OCI-LY1 (cell line): ENCODE measurements around the gene RPS14.

Experiments
- H2AFZ ChIP-seq: fragments of 200-600 bp; sonication (generic), shearing (Covaris generic); 2 replicates; pipeline ENCODE4 v1.6.0; 2014; ENCODE audit warnings: antibody characterized with exemption, mild to moderate bottlenecking, low read length
- H3F3A ChIP-seq: fragments of 200-600 bp; sonication (generic), shearing (Covaris generic); 2 replicates; pipeline ENCODE4 v1.6.0; 2014; ENCODE audit warnings: mild to moderate bottlenecking, antibody characterized with exemption, low read length, moderate library complexity; ENCODE audit not compliant: insufficient read depth
- H3K27ac ChIP-seq: fragments of 200-600 bp; sonication (generic); 2 replicates; pipeline ENCODE4 v1.5.1; 2014; ENCODE audit warnings: low read length, mixed run types, mild to moderate bottlenecking, low read depth; ENCODE audit not compliant: poor library complexity, severe bottlenecking
- H3K27me3 ChIP-seq: fragments of 200-600 bp; sonication (generic); 2 replicates; pipeline ENCODE4 v1.6.0; 2014; ENCODE audit warnings: antibody characterized with exemption, mild to moderate bottlenecking, low read length, moderate library complexity; ENCODE audit not compliant: insufficient read depth
- H3K36me3 ChIP-seq: fragments of 200-600 bp; sonication (generic); 2 replicates; pipeline ENCODE4 v1.6.1; 2014; ENCODE audit warnings: mild to moderate bottlenecking, antibody characterized with exemption, low read length, moderate library complexity, mixed read lengths; ENCODE audit not compliant: insufficient read depth
- H3K4me1 ChIP-seq: fragments of 200-600 bp; sonication (generic); 2 replicates; pipeline ENCODE4 v1.5.1; 2014; ENCODE audit warnings: mild to moderate bottlenecking, low read length, moderate library complexity; ENCODE audit not compliant: insufficient read depth, severe bottlenecking
- H3K4me2 ChIP-seq: fragments of 200-600 bp; sonication (generic), shearing (Covaris generic); 2 replicates; pipeline ENCODE4 v1.6.1; 2014; ENCODE audit warnings: low read length
- H3K4me3 ChIP-seq: fragments of 200-600 bp; sonication (generic); 2 replicates; pipeline ENCODE4 v1.5.1; 2014; ENCODE audit warnings: low read length, low read depth, mild to moderate bottlenecking, mixed read lengths; ENCODE audit not compliant: poor library complexity, severe bottlenecking
- H3K79me2 ChIP-seq: fragments of 200-600 bp; shearing (Covaris generic); 2 replicates; pipeline ENCODE4 v1.6.1; 2016; ENCODE audit warnings: mixed run types, low read length, mixed read lengths; ENCODE audit not compliant: insufficient read depth
- H3K9ac ChIP-seq: fragments of 200-600 bp; sonication (generic), shearing (Covaris generic); 2 replicates; pipeline ENCODE4 v1.6.1; 2014; ENCODE audit warnings: mild to moderate bottlenecking, low read length, mixed read lengths
- H3K9me2 ChIP-seq: fragments of 200-600 bp; sonication (generic), shearing (Covaris generic); 2 replicates; pipeline ENCODE4 v1.6.1; 2014; ENCODE audit warnings: low read depth, mild to moderate bottlenecking, low read length, mixed read lengths
- H3K9me3 ChIP-seq: fragments of 200-600 bp; shearing (Covaris generic); 2 replicates; pipeline ENCODE4 v1.6.1; 2014; ENCODE audit warnings: low read length, mixed read lengths
- H4K20me1 ChIP-seq: fragments of 200-600 bp; sonication (generic), shearing (Covaris generic); 2 replicates; pipeline ENCODE4 v1.6.0; 2016; ENCODE audit warnings: mild to moderate bottlenecking, low read length; ENCODE audit not compliant: insufficient read depth
- EZH2 ChIP-seq: fragments of 200-600 bp; sonication (generic), shearing (Covaris generic); IDR thresholded peaks from 2 replicates; pipeline ENCODE4 v1.8.0; 2017; ENCODE audit warnings: borderline replicate concordance, mixed run types, mild to moderate bottlenecking, antibody characterized with exemption, low read length, moderate library complexity, mixed read lengths
- TF ChIP-seq, protein P1 (sequence below): fragments of 200-600 bp; sonication (generic), shearing (Covaris generic); IDR thresholded peaks from 2 replicates; pipeline ENCODE4 v1.5.1; 2017; ENCODE audit warnings: mild to moderate bottlenecking, antibody characterized with exemption, low read length, moderate library complexity, mixed read lengths

The RPS14 gene

DNA sequence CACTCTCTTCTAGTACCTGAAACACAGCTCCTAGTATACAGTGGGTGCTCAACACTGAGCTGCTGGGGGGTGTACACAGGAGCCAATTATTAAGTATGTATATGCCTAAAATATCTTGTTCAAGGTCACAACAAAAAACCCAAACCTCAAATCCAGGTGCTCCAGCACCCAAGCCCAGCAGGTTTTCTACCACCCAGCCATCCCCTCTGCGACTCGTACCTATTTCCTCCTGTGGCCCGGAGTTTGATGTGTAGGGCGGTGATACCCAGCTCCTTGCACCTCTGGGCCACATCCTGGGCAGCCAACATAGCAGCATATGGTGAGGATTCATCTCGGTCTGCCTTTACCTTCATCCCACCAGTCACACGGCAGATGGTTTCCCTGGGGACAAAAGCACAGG is 3.0 kb downstream of the RPS14 start:
- H3K4me3 ChIP-seq, result no peak overlapping the region
- H3K4me1 ChIP-seq, result peaks cover 14% of the 10 kb centered on the region
- peaks cover 21% of the 10 kb centered on the region for H3K79me2 ChIP-seq
- H3K9me3 ChIP-seq, result no peaks in the 10 kb centered on the region
- H3K4me2 ChIP-seq, result no peak overlapping the region
- no peaks in the 10 kb centered on the region for H3K27me3 ChIP-seq
- peaks cover 67% of the 10 kb centered on the region for H3K36me3 ChIP-seq
- no peak overlapping the region for H3K9ac ChIP-seq
- no peak overlapping the region for H2AFZ ChIP-seq
- TF ChIP-seq EZH2, result no peak
- TF ChIP-seq, protein P1, sequence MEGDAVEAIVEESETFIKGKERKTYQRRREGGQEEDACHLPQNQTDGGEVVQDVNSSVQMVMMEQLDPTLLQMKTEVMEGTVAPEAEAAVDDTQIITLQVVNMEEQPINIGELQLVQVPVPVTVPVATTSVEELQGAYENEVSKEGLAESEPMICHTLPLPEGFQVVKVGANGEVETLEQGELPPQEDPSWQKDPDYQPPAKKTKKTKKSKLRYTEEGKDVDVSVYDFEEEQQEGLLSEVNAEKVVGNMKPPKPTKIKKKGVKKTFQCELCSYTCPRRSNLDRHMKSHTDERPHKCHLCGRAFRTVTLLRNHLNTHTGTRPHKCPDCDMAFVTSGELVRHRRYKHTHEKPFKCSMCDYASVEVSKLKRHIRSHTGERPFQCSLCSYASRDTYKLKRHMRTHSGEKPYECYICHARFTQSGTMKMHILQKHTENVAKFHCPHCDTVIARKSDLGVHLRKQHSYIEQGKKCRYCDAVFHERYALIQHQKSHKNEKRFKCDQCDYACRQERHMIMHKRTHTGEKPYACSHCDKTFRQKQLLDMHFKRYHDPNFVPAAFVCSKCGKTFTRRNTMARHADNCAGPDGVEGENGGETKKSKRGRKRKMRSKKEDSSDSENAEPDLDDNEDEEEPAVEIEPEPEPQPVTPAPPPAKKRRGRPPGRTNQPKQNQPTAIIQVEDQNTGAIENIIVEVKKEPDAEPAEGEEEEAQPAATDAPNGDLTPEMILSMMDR, result no peak
- H3F3A ChIP-seq, result peaks cover 3% of the 10 kb centered on the region; the same call in 1 of the 2 replicates
- no peaks in the 10 kb centered on the region for H3K9me2 ChIP-seq
- H4K20me1 ChIP-seq, result no peaks in the 10 kb centered on the region
- no peak overlapping the region for H3K27ac ChIP-seq

DNA sequence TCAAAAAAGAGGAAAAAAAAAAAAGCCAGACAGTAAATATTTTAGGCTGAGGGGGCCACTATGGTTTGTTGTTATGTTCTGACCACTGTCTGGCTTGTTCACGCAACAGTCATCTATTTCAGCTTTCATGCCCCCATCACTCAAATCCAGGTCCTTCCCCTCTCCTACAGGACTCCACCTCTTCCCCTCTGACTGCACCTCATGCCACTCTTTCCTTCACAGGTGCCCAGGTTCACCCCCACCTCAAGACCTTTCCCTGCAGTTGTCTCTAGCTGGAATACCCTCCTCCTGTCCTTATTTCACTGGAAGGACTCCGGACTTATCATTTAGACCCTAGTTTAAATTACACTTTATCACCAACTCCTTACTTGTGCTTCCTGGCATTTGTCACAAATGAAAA is 3.5 kb downstream of the RPS14 start:
- Histone ChIP-seq H3K9ac (no peak overlapping the region), H2AFZ (no peak overlapping the region), H3K9me2 (no peaks in the 10 kb centered on the region), H3K27ac (no peak overlapping the region), H3K4me3 (no peak overlapping the region), H3K36me3 (peaks cover 67% of the 10 kb centered on the region), H3K27me3 (no peaks in the 10 kb centered on the region), H3K4me2 (no peak overlapping the region), H4K20me1 (no peaks in the 10 kb centered on the region), H3K4me1 (peaks cover 14% of the 10 kb centered on the region), H3K9me3 (no peaks in the 10 kb centered on the region), H3F3A (peaks cover 3% of the 10 kb centered on the region; the same call in 1 of the 2 replicates), H3K79me2 (peaks cover 21% of the 10 kb centered on the region)
- TF ChIP-seq, protein P1, result no peak
- TF ChIP-seq EZH2, result no peak

DNA sequence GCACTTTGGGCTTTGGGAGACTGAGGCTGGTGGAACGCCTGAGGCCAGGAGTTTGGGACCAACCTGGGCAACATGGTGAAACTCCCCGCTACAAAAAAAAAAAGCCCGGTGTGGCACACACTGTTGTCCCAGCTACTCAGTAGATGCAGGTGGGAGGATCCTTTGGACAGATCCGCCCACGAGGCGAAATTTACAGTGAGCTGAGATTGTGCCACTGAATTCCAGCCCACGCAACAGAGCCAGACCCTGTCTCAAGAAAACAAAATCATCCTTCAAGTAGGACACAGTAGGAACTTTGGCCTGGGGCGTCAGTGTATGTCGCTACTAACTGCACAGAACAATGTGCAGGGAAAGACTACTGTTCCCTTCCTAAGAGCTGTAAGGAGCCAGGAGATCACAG is 4.8 kb downstream of the RPS14 start:
- Histone ChIP-seq H3K4me2 (no peak overlapping the region), H3K9me3 (no peaks in the 10 kb centered on the region), H3F3A (peaks cover 3% of the 10 kb centered on the region; the same call in 1 of the 2 replicates), H3K9ac (no peak overlapping the region), H2AFZ (no peak overlapping the region), H4K20me1 (no peaks in the 10 kb centered on the region), H3K9me2 (no peaks in the 10 kb centered on the region), H3K4me3 (no peak overlapping the region), H3K4me1 (peaks cover 14% of the 10 kb centered on the region), H3K27ac (no peak overlapping the region), H3K79me2 (peaks cover 21% of the 10 kb centered on the region), H3K27me3 (no peaks in the 10 kb centered on the region), H3K36me3 (peaks cover 67% of the 10 kb centered on the region)
- TF ChIP-seq EZH2, result no peak
- TF ChIP-seq, protein P1, result no peak
